Eye (tissue), 1 donor: ENCODE measurements around the gene CACNA1C.
"Not testable (repeated sequence)": the region's sequence is repeated elsewhere in the genome, so short reads cannot be mapped to it uniquely, and the experiment has no call there.

Experiments
- DNase-seq: peaks from one replicate; pipeline ENCODE4 v3.0.0-alpha.2; 2015

CACNA1C gene

GRCh38 chr12:2113119-2113912, 60.5 kb downstream of the CACNA1C start:
- DNase-seq: no peak

- no peak for DNase-seq
Observed at GRCh38 chr12:2114071-2114470, 61.3 kb downstream of the CACNA1C start.

- DNase-seq: no peak
Observed at GRCh38 chr12:2115101-2115845, 62.5 kb downstream of the CACNA1C start.

GRCh38 chr12:2117541-2117940, 64.8 kb downstream of the CACNA1C start:
- no peak for DNase-seq

GRCh38 chr12:2118061-2118460, 65.3 kb downstream of the CACNA1C start:
- DNase-seq: no peak

- DNase-seq: no peak
Observed at GRCh38 chr12:2118481-2119255, 65.9 kb downstream of the CACNA1C start.

- no peak for DNase-seq
Observed at GRCh38 chr12:2119266-2119665, 66.5 kb downstream of the CACNA1C start.

- no peak for DNase-seq
Observed at GRCh38 chr12:2120982-2121758, 68.4 kb downstream of the CACNA1C start.

- no peak for DNase-seq
Observed at GRCh38 chr12:2124466-2125023, 71.8 kb downstream of the CACNA1C start.

- DNase-seq: no peak
Observed at GRCh38 chr12:2125651-2126522, 73.1 kb downstream of the CACNA1C start.

GRCh38 chr12:2126676-2127406, 74.1 kb downstream of the CACNA1C start:
- DNase-seq: no peak

GRCh38 chr12:2129076-2129475, 76.3 kb downstream of the CACNA1C start:
- peak; percentile 6 for DNase-seq

- DNase-seq: not testable (repeated sequence)
Observed at GRCh38 chr12:2135661-2136418, 83.1 kb downstream of the CACNA1C start.

GRCh38 chr12:2136901-2137300, 84.1 kb downstream of the CACNA1C start:
- DNase-seq: no peak

- no peak for DNase-seq
Observed at GRCh38 chr12:2137711-2138110, 84.9 kb downstream of the CACNA1C start.

- no peak for DNase-seq
Observed at GRCh38 chr12:2138294-2138693, 85.5 kb downstream of the CACNA1C start.

- DNase-seq: no peak
Observed at GRCh38 chr12:2138871-2139308, 86.1 kb downstream of the CACNA1C start.

GRCh38 chr12:2139651-2140050, 86.9 kb downstream of the CACNA1C start:
- no peak for DNase-seq

- DNase-seq: no peak
Observed at GRCh38 chr12:2140858-2141519, 88.2 kb downstream of the CACNA1C start.
